B cell (primary cell): ENCODE results near the gene CTNNA3. TPM values are rescaled to one million over a fixed set of nuclear protein-coding genes. Genes with fewer than 3 reads are reported as not detected.
"Not testable (repeated sequence)": the region's sequence is repeated elsewhere in the genome, so short reads cannot be mapped to it uniquely, and the experiment has no call there.

Source experiments
- ATAC-seq: fragments of 200-7000 bp; cut with Tn5 transposase; one replicate; pipeline ENCODE4 v1.10.0; 2021; ENCODE audit warnings: low read depth, mild to moderate bottlenecking, moderate number of reproducible peaks, moderate library complexity
- CTCF ChIA-PET: fragments of 350-600 bp; sonication (Branson Sonifier 250); formaldehyde crosslinking; loops from one replicate; lab custom pipeline; 2021; ENCODE audit warnings: antibody characterized with exemption, inconsistent platforms; lab: Charles Lee
- POLR2A ChIA-PET: fragments of 350-600 bp; sonication (Branson Sonifier 250); formaldehyde crosslinking; loops from one replicate; lab custom pipeline; 2021; ENCODE audit warnings: antibody characterized with exemption; lab: Charles Lee
- DNase-seq: peaks from one replicate; pipeline ENCODE4 v3.0.0; 2013
- H2AFZ ChIP-seq: 2 replicates; pipeline ENCODE4 v1.6.1; 2012; ENCODE audit warnings: mild to moderate bottlenecking, low read depth, low read length; ENCODE audit not compliant: insufficient read depth, poor library complexity, severe bottlenecking
- H3K27ac ChIP-seq, 2 donors: 1 replicate in 1 of 2; 2 replicates in 1 of 2; pipeline ENCODE4 v1.5.1; 2012 to 2013; ENCODE audit warnings: low read length in 2 of 2, mild to moderate bottlenecking in 2 of 2, moderate library complexity in 1 of 2
- H3K27me3 ChIP-seq, 4 experiments: fragments of 200-600 bp in 1 of 4; sonication (generic) in 1 of 4; replicated peaks in 1 of 4; 1 replicate in 2 of 4; 2 replicates in 2 of 4; pipeline versions ENCODE4 v1.6.1 to v1.7.0; 2013 to 2016; ENCODE audit warnings: low read length in 3 of 4, mild to moderate bottlenecking in 2 of 4, mixed read lengths in 1 of 4, moderate library complexity in 1 of 4; ENCODE audit not compliant: insufficient read depth in 4 of 4, control insufficient read depth in 3 of 4; ENCODE audit errors: control extremely low read depth in 1 of 4
- H3K36me3 ChIP-seq, 2 experiments: replicated peaks in 1 of 2; 1 replicate in 1 of 2; 2 replicates in 1 of 2; pipeline versions ENCODE4 v1.6.1 to v1.7.1; 2013; ENCODE audit warnings: low read length in 1 of 2; ENCODE audit not compliant: insufficient read depth in 2 of 2, control insufficient read depth in 1 of 2; ENCODE audit errors: control extremely low read depth in 1 of 2, extremely low read depth in 1 of 2
- H3K4me1 ChIP-seq, 2 donors: fragments of 200-600 bp in 1 of 2; sonication (generic) in 1 of 2; 1 replicate in 1 of 2; 2 replicates in 1 of 2; pipeline versions ENCODE4 v1.5.1 to v1.6.1; 2013 to 2017; ENCODE audit warnings: low read length in 2 of 2; ENCODE audit not compliant: control insufficient read depth in 2 of 2, insufficient read depth in 2 of 2
- H3K4me2 ChIP-seq: replicated peaks from 2 replicates; pipeline ENCODE3; 2012; ENCODE audit warnings: mild to moderate bottlenecking, low read depth, low read length; ENCODE audit not compliant: poor library complexity, severe bottlenecking
- H3K4me3 ChIP-seq, 5 experiments: fragments of 200-600 bp in 1 of 5; sonication (generic) in 1 of 5; 1 replicate in 3 of 5; 2 replicates in 2 of 5; pipeline versions ENCODE4 v1.5.1 to v1.7.0; 2011 to 2016; ENCODE audit warnings: low read length in 4 of 5, mild to moderate bottlenecking in 4 of 5, low read depth in 2 of 5, control low read depth in 1 of 5, moderate library complexity in 1 of 5; ENCODE audit not compliant: insufficient read depth in 1 of 5; ENCODE audit errors: control extremely low read depth in 1 of 5, extremely low read depth in 1 of 5
- H3K79me2 ChIP-seq: fragments of 200-600 bp; sonication (generic); one replicate; pipeline ENCODE4 v1.6.0; 2016; ENCODE audit warnings: low read length; ENCODE audit not compliant: control insufficient read depth, insufficient read depth
- H3K9ac ChIP-seq: fragments of 200-600 bp; sonication (generic); 2 replicates; pipeline ENCODE4 v1.6.1; 2017; ENCODE audit warnings: mild to moderate bottlenecking, low read length, moderate library complexity
- H3K9me3 ChIP-seq, 3 donors: one replicate each; pipeline versions ENCODE4 v1.6.1 to v1.7.1; 2013; ENCODE audit warnings: low read length in 2 of 3; ENCODE audit not compliant: control insufficient read depth in 2 of 3, insufficient read depth in 1 of 3; ENCODE audit errors: control extremely low read depth in 1 of 3
- H4K20me1 ChIP-seq: 2 replicates; pipeline ENCODE4 v1.6.0; 2012; ENCODE audit warnings: mild to moderate bottlenecking, low read length; ENCODE audit not compliant: insufficient read depth, control insufficient read depth, poor library complexity, severe bottlenecking
- H3K27ac Mint-ChIP-seq: one replicate; pipeline ENCODE4 v1.8.0; 2021; ENCODE audit warnings: mixed read lengths
- H3K27me3 Mint-ChIP-seq: one replicate; pipeline ENCODE4 v1.8.0; 2021; ENCODE audit warnings: mixed read lengths
- H3K4me1 Mint-ChIP-seq: one replicate; pipeline ENCODE4 v1.8.0; 2021; ENCODE audit warnings: mixed read lengths
- H3K4me3 Mint-ChIP-seq: one replicate; pipeline ENCODE4 v1.8.0; 2021; ENCODE audit warnings: mixed read lengths
- H3K9me3 Mint-ChIP-seq: one replicate; pipeline ENCODE4 v1.8.0; 2022; ENCODE audit warnings: mixed read lengths; ENCODE audit not compliant: insufficient read depth
- CTCF ChIP-seq: fragments of 200-600 bp; IDR thresholded peaks from one replicate; pipeline ENCODE4 v1.8.0; 2022; ENCODE audit warnings: antibody characterized with exemption, mild to moderate bottlenecking
- EZH2 ChIP-seq: IDR thresholded peaks from 2 replicates; pipeline ENCODE4 v1.6.1; 2012; ENCODE audit warnings: borderline replicate concordance, low read depth, mild to moderate bottlenecking, moderate library complexity, low read length; ENCODE audit not compliant: insufficient read depth, poor library complexity, severe bottlenecking
- WGBS: methylation state at CpG from one replicate; pipeline ENCODE4 v1.1.5; 2013; ENCODE audit warnings: missing lambda C conversion rate; ENCODE audit not compliant: insufficient coverage; 5-methylcytosine and 5-hydroxymethylcytosine counted together
- intact Hi-C: fragments of 100-400 bp; cut with micrococcal nuclease; formaldehyde crosslinking; loops from one replicate; pipeline ENCODE4 v1.10.0; 2022
- polyA plus RNA-seq: library from polyadenylated mRNA; depleted of rRNA; stranded (reverse); fragments of >200 nt; gene quantifications from 2 replicates; pipeline ENCODE4 v1.2.3, GENCODE V29; 2012
- total RNA-seq, 2 donors: library from RNA; stranded (reverse); fragments of 120-200 nt in 1 of 2; gene quantifications; 1 replicate in 1 of 2; 2 replicates in 1 of 2; pipeline versions ENCODE4 v1.2.3 to v1.2.4, GENCODE V29; 2013 to 2022

Gene CTNNA3
- total and polyA plus RNA-seq, 2 donors (not counting 1 experiment from before 2014, with no cell fraction given): 0.01 TPM; not detected in 1

GRCh38 chr10:67239864-67240497 lies 456.0 kb downstream of the CTNNA3 start:
- Histone ChIP-seq H3K4me2 (no peak overlapping the region), H3K4me1 (no peaks in the 10 kb centered on the region), H2AFZ (no peak overlapping the region), H3K79me2 (no peaks in the 10 kb centered on the region), H4K20me1 (no peaks in the 10 kb centered on the region), H3K9ac (no peak overlapping the region), H3K27ac (no peak overlapping the region), H3K36me3 (no peaks in the 10 kb centered on the region), H3K27me3 (no peaks in the 10 kb centered on the region), H3K9me3 (peaks cover 0 to 2% (median 0%) of the 10 kb centered on the region in 3 donors), H3K4me3 (no peak overlapping the region)
- Mint-ChIP-seq H3K27me3 (no peaks in the 10 kb centered on the region), H3K9me3 (no peaks in the 10 kb centered on the region), H3K4me3 (no peak overlapping the region), H3K27ac (no peak overlapping the region), H3K4me1 (no peaks in the 10 kb centered on the region)
- no peak for TF ChIP-seq CTCF
- TF ChIP-seq EZH2: no peak
- ChIA-PET CTCF (interaction anchor here (1.0 kb wide), 1 partner anchor 52 kb away, joined by 3 read pairs; no protein-coding TSS in a partner anchor), POLR2A (no interaction called here)
- DNase-seq: no peak
- intact Hi-C loops: no loop called here
- no peak for ATAC-seq
- no CpG with 5 or more reads among the region's 2 CpGs for WGBS

- H2AFZ ChIP-seq, H3K4me1 ChIP-seq, H3K27ac Mint-ChIP-seq, CTCF ChIA-PET, H3K36me3 ChIP-seq, H3K4me3 ChIP-seq, H3K27ac ChIP-seq, POLR2A ChIA-PET, H4K20me1 ChIP-seq, H3K9ac ChIP-seq, H3K4me2 ChIP-seq, H3K79me2 ChIP-seq, DNase-seq, H3K27me3 Mint-ChIP-seq, ATAC-seq, H3K4me1 Mint-ChIP-seq, intact Hi-C loops, H3K9me3 ChIP-seq, H3K4me3 Mint-ChIP-seq, H3K27me3 ChIP-seq: not testable (repeated sequence)
- peaks cover 10% of the 10 kb centered on the region for H3K9me3 Mint-ChIP-seq
- WGBS: 14% methylated on average over 23 of the region's 29 CpGs
Observed at GRCh38 chr10:67230680-67231500, 465.1 kb downstream of the CTNNA3 start.
